HG03439 (cell line): Measurements from ENCODE around the gene FBXL4.

Experiments
- ATAC-seq: cut with Tn5 transposase; IDR thresholded peaks from one replicate; pipeline ENCODE4 v1.9.1; 2021; ENCODE audit warnings: mild to moderate bottlenecking, moderate library complexity; ENCODE audit not compliant: unreplicated experiment

FBXL4 gene

DNA sequence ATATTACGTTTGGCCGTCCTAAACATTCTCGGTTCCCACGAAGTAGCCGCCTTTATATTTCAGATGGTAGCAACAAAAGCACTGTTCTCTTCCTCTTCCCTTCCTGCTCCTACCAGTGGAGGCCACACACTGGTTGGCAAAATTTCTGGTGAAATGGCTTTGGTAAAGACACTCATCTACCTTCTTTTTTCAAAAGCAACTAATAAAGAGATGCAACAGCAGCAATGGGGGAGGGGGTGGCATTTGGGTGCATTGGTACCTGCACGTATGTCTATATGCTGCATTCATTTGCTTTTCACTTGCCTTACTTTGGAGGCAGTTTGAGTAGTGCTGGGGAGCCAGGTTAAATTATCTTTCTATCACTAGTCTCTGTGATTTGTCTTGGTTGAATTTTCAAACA is 107.4 kb downstream of the FBXL4 start:
- no peak for ATAC-seq

DNA sequence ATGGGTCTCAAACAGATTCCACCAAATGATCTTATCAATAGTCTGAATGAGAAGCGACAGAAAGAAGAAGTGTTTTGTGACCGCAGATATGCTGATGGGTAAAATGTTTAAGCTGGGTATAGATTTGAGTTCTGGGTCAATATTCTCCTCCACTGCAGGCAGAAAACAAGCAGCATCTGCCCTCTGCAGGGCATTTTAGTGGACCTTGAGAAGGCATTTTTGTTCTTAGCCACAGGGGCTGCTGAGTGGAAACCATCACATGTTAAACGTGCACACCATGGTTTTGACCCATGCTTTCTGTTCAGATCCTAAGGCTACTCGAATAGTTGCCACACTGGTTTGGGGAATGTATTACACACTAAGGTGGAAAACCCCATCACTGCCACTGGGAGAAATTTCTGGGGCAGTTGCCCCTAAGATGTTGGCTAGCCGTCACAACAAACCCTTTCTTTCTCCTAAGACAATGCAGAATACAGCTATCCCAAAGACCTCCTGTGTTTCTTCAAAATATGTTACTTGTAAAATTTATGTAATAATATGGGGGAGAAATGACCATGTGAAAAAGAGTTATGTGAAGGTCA is 107.9 kb downstream of the FBXL4 start:
- ATAC-seq, result no peak

- ATAC-seq, result no peak
Measured at GRCh38 chr6:98838975-98839374, 108.8 kb downstream of the FBXL4 start.

DNA sequence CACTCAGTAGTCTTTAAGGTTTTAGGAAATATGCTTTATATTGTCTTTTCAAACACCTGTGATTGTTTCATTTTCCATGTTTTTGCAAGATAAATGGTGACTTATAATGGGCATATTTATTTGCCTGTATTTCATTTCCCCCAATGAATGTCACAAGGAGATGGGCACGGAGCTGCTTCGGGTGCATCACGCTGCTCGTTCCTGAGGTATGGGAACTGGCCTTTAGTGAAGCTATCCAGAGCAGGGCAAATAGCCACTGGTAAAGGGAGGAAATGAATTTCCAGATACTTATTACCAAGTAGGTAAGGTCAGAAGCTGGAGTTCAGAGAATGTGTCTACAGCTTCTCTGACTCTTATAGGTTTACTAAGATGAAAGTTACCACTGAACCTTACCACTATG is 109.7 kb downstream of the FBXL4 start:
- ATAC-seq, result no peak

GRCh38 chr6:98836962-98837944 is 110.5 kb downstream of the FBXL4 start:
- no peak for ATAC-seq

DNA sequence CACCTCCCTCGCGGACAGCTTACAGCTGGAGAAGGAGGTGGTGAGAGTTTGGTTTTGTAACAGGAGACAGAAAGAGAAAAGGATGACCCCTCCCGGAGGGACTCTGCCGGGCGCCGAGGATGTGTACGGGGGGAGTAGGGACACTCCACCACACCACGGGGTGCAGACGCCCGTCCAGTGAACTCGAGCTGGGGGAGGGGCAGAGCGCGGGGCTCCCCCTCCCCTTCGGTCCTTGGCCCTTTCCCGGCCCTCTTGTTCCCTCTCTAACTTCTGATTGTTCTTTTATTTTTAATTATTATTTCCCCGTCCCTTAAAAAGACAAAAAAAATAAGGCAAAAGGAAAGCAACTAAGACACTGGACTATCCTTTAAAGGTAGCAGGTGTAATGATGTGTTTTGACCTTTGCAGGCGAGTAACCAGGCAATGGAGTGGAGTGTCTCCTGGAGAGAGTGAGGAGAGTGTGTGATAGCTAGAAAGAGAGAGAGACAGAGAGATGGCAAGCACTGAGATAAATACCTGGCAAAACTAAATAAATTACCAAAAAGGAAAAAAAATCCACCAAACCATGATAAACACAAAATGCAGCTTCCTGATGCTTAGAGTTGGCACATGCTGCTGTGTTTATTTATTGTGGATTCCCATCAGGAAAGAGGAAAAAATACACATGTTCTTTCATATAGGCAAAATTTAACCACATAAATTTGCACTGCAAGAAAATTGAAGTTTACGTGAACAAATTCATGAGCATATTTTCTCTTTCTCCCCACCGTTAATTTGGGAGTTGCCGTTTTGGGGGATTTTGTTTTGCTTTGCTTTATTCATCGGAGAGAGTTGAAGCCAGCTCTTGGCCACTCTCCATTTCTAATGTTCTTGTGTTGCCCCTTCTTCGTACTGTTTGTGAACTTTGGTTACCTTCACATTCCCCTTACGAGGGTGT is 111.5 kb downstream of the FBXL4 start:
- no peak for ATAC-seq

DNA sequence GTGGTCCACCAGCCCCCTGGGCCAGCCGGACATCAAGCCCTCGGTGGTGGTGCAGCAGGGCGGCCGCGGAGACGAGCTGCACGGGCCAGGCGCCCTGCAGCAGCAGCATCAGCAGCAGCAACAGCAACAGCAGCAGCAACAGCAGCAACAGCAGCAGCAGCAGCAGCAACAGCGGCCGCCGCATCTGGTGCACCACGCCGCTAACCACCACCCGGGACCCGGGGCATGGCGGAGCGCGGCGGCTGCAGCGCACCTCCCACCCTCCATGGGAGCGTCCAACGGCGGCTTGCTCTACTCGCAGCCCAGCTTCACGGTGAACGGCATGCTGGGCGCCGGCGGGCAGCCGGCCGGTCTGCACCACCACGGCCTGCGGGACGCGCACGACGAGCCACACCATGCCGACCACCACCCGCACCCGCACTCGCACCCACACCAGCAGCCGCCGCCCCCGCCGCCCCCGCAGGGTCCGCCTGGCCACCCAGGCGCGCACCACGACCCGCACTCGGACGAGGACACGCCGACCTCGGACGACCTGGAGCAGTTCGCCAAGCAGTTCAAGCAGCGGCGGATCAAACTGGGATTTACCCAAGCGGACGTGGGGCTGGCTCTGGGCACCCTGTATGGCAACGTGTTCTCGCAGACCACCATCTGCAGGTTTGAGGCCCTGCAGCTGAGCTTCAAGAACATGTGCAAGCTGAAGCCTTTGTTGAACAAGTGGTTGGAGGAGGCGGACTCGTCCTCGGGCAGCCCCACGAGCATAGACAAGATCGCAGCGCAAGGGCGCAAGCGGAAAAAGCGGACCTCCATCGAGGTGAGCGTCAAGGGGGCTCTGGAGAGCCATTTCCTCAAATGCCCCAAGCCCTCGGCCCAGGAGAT is 112.4 kb downstream of the FBXL4 start:
- ATAC-seq, result no peak

- peak; percentile 60 for ATAC-seq
Measured at GRCh38 chr6:98834060-98835031, 113.4 kb downstream of the FBXL4 start, which contains the start of gene POU3F2. POU3F2 (plus strand) TSS chr6:98834574; CDS start chr6:98834874, 300 bp downstream.

GRCh38 chr6:98833307-98834059 is 114.3 kb downstream of the FBXL4 start:
- no peak for ATAC-seq

DNA sequence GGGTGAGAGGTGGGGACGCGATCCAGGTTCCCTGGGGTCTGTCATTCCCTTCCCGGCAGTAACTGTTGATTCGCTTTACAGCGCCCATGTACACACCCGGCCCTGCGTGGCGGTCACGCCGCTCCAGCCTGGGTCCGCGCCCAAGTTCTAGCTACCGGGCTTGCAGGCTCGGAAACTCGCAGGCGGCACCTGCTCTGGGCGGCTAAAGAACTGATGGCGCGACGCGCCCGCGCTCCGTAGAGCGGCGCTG is 114.8 kb downstream of the FBXL4 start:
- no peak for ATAC-seq

GRCh38 chr6:98832284-98833056 is 115.3 kb downstream of the FBXL4 start:
- no peak for ATAC-seq

GRCh38 chr6:98831959-98832283 is 115.8 kb downstream of the FBXL4 start:
- no peak for ATAC-seq

DNA sequence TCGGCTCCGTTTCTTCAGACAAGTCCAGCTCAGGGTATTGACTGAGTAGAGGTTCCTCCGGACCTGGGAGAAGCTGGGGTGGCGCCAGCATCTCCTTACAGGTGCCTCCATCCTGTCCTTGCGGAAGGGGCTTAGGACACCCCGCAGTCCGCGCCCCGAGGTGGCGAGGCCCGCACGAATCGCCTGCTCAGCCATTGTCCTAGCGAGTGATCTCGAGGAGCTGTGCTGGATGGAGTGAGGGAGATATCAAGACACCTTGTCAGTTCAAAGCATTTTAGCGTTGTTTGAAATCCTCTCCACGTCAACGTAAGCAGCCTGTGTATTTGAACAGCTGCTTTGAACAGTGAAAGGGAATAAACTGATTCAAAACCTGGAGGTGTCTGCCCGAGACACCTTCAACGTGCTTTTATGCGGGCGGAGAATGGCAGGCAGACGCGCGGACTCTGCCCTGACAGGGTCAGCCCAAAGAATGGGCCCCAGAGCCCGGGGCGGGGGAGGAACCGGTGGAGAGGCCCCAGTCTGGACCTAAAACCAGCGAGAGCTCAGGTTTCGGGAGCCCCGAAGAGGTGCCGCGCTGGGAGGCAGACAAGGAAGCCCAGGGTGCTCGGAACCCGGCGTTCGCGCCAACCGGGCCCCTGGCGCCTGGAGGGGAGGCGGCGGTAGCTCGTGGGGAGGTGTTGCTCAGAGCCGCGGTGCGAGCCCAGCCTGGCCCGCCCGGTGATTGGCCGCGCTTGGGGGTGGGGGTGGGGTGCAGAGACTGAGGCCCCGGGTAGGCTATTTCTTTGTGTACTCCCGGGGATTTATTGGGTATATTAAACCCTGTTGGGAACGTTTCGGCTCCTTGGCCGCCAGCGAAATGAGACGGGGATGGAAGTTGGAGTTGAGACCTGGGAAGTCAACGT is 116.4 kb downstream of the FBXL4 start:
- ATAC-seq, result no peak

GRCh38 chr6:98830146-98830545 is 117.6 kb downstream of the FBXL4 start:
- no peak for ATAC-seq

GRCh38 chr6:98828941-98829411 is 118.8 kb downstream of the FBXL4 start:
- no peak for ATAC-seq

DNA sequence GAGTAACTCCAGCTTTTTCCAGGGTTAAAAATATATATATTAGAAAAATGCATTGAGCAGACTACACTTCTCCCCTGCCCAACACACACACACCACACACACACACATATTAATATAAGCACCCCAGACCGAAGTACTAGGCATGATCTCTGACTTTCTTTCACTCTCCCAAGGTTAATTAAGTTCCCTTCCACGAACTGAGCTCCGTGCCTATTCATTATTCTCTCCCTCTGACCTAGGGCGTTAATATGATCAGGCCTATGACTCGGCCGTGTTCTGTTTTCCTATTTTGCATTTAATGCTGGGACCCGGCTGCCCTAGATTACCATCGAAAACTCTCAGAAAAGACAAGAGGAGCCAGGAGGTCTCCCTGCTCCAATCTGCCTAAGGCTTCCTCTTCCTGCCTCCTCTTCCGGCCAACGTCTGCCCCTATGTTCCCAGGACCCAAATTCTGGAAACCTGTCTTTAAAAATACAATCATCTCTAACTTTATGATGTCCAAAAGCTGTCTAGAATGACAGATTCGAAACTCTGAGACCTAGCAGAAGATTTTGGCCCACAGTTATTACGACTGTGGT is 119.4 kb downstream of the FBXL4 start:
- no peak for ATAC-seq
